Activated naive CD4-positive, alpha-beta T cell treated with anti-CD3 and anti-CD28 coated beads, Interleukin-2, amount 10 ng/mL, durations not matched to agents 7 days and 5 days (primary cell): ENCODE measurements around the gene FOLR1.

Source experiments
- CTCF ChIA-PET: fragments of 350-600 bp; sonication (Branson Sonifier 250); formaldehyde crosslinking; loops from one replicate; lab custom pipeline; 2021; ENCODE audit warnings: antibody characterized with exemption; lab: Charles Lee
- DNase-seq: peaks from one replicate; pipeline ENCODE4 v3.0.0-alpha.2; 2020
- H3K27ac Mint-ChIP-seq: one replicate; pipeline ENCODE4 v1.8.0; 2021; ENCODE audit warnings: mild to moderate bottlenecking, moderate library complexity, mixed read lengths
- H3K27me3 Mint-ChIP-seq: one replicate; pipeline ENCODE4 v1.8.0; 2021; ENCODE audit warnings: mild to moderate bottlenecking, mixed read lengths
- H3K36me3 Mint-ChIP-seq: one replicate; pipeline ENCODE4 v1.8.0; 2021; ENCODE audit warnings: mixed read lengths
- H3K4me1 Mint-ChIP-seq: one replicate; pipeline ENCODE4 v1.8.0; 2021; ENCODE audit warnings: mixed read lengths
- H3K4me3 Mint-ChIP-seq: one replicate; pipeline ENCODE4 v1.8.0; 2021; ENCODE audit warnings: mild to moderate bottlenecking, moderate library complexity, mixed read lengths
- H3K9me3 Mint-ChIP-seq: one replicate; pipeline ENCODE4 v1.8.0; 2021; ENCODE audit warnings: mixed read lengths

The FOLR1 gene

DNA sequence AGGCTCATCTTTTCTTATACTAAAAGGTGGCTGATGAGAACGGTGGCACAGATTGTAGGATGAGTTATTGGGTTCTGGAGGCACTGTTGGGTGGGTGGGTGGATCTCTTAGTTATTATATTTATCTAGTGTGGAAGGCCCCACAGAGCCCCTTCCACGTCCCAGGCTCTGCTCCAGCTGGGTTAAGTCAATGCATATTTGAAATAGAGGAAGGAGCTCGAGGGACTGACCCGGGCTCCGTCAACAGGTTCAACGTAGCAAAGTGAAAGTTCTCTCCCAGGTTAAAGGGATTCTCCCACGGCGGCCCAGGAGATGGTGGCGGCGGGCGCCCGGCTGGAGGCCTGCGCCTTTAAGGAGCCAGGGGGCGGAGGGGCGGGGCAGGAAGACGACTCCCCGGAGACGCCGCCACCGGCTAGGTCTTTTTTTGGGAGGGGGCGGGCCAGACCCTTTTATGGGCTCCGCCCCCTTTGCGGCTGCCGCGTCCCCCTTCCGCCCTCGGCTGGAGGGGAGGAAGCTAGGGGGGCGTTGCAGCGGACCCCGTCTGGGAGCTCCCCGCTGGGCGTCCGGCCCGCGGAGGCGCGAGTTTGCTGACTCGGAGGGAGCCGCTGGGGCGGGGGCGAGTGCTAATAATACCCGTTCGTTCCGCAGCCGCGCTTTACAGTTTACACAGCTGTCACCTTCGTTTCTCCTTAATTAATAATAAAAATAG lies 31.1 kb downstream of the FOLR1 start:
- CTCF ChIA-PET = interaction anchor here (0.9 to 1.5 kb wide), 2 partner anchors 15 to 223 kb away, joined by 3 read pairs; no protein-coding TSS in a partner anchor
- Mint-ChIP-seq H3K27me3 (peaks cover 13% of the 10 kb centered on the region), H3K27ac (peak overlapping the region; percentile 90), H3K36me3 (no peaks in the 10 kb centered on the region), H3K4me1 (peaks cover 26% of the 10 kb centered on the region), H3K4me3 (peak overlapping the region; percentile 92), H3K9me3 (no peaks in the 10 kb centered on the region)
- peak; percentile 97 for DNase-seq

DNA sequence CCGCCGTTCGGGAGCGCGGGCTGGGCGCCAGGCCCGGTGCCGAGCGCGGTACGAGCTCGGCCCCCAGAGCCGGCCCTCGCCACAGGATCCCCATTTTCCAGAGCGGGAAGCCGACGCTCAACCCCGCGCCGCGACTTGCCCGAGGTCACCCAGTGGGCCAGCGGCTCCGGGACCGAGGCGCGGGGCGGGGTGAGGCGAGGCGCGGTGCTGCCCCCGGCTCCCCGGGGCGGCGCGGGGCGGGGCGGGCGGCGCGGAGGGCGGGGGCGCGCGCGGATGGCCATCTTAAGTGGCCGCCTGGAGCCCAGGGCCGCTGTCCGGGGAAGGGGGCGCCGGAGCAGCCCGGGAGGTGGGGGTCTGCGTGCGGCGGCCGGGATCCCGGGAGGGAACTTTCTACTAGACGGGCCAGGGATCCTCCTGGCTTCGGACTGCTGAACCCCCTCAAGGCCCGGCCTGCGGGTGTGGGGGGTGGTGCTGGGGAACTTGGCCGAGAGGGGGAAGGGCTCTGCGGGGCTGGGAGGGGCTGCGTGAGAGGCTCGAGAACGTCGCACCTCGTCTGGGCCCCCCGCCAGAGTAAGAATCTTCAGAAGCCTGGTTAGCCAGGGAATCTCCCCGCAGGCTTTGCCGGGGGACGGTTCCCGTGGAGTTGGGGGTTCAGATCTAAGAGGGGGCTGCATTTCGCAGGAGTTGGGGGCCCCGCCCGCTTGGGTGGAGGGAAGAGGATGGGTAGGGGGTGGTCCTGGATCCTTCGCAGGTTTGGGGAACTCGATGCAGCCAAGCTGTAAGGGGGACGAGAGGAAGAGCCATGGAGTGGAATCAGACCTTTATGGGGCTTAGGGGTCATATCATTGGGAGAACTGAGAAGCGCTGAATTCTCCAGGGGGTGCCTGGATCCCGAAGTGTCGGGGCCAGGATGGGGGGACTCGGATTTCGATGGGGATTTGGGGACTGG lies 31.9 kb downstream of the FOLR1 start:
- peaks cover 5% of the 10 kb centered on the region for H3K27me3 Mint-ChIP-seq
- CTCF ChIA-PET = interaction anchor here (1.5 to 3.6 kb wide), 2 partner anchors 14 to 207 kb away, joined by 3 to 15 read pairs; no protein-coding TSS in a partner anchor
- peak; percentile 77 for DNase-seq
- no peaks in the 10 kb centered on the region for H3K9me3 Mint-ChIP-seq
- peak overlapping the region; percentile 92 for H3K27ac Mint-ChIP-seq
- peaks cover 26% of the 10 kb centered on the region for H3K4me1 Mint-ChIP-seq
- H3K36me3 Mint-ChIP-seq = peaks cover 5% of the 10 kb centered on the region
- peak overlapping the region; percentile 92 for H3K4me3 Mint-ChIP-seq

DNA sequence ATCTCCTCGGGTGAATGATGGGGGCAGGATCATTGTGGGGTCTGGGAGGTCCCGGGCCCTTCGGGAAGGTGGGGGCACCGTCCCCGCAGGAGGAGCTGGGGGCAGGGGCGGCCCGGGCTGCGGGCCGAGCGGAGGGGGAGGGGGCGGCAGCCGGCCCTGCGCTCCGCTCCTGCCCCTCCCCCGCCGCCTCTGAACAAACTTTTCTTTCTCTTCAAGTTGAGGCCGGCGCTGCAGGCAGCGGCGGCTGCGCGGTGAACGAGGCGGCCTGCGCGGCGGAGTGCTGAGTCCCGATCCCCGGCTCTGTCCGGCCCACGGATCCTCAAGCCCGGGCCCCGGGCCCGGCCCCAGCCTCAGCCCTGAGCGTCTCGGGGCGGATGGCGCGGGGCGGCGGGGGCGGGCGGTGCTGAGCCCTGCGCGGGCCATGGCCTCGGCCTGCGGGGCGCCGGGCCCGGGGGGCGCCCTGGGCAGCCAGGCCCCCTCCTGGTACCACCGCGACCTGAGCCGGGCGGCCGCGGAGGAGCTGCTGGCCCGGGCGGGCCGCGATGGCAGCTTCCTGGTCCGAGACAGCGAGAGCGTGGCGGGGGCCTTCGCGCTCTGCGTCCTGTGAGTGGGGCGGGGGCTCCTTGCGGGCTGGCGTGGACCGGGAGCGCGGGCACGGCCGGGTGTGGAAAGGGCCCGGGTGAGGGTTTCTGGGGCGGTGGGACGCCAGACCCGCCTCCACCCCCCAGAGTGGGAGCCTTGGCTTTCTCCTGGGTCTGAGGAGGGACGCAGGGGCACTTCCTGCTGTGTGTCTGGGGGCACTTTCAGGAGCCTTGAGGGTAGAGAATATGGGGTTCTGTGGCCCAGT lies 32.8 kb downstream of the FOLR1 start, which contains the start of gene INPPL1:
TSS of gene INPPL1 (plus strand) at position 204 of the 847 bp plus-strand sequence. CDS start at position 422, 218 bp downstream.
- peaks cover 13% of the 10 kb centered on the region for H3K36me3 Mint-ChIP-seq
- no peaks in the 10 kb centered on the region for H3K9me3 Mint-ChIP-seq
- CTCF ChIA-PET = interaction anchor here (1.0 to 3.6 kb wide), 4 partner anchors 14 to 210 kb away, joined by 3 to 15 read pairs (median 6); partner anchors contain the start of gene CLPB
- H3K27me3 Mint-ChIP-seq = peaks cover 4% of the 10 kb centered on the region
- H3K4me3 Mint-ChIP-seq = peak within 1 kb of the TSS; percentile 92
- DNase-seq = peak; percentile 67
- peak within 1 kb of the TSS; percentile 92 for H3K27ac Mint-ChIP-seq
- H3K4me1 Mint-ChIP-seq = peaks cover 26% of the 10 kb centered on the region

DNA sequence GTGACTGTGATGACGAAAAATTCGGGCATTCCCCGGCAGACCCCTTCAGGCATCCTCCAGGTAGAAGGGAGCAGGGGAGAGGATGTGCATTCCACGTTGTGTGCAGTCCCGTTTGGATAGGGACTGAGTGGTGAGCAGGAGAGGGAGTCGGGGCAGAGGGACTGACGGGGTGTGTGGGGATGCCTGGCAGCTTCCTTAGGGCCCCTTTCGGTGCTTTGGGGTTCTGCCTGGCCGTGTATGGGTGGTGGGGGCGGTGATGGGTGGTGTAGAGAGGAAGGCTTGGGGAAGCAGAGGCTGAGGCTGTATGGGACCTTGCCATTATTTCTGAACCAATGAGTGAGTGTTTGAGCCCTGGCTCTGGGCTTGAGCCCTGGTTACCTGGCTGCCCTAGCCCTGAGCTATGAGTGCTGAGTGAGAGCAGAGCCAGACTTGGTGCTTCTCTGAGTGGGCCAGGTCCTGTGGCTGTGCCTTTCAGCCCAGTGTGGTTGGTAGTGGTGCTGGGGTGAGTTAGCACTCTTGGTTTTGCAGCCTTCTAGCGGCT lies 33.5 kb downstream of the FOLR1 start:
- H3K36me3 Mint-ChIP-seq = peaks cover 16% of the 10 kb centered on the region
- H3K4me1 Mint-ChIP-seq = peaks cover 26% of the 10 kb centered on the region
- peak overlapping the region; percentile 86 for H3K27ac Mint-ChIP-seq
- no peaks in the 10 kb centered on the region for H3K9me3 Mint-ChIP-seq
- CTCF ChIA-PET = interaction anchor here (1.0 to 3.6 kb wide), 4 partner anchors 13 to 209 kb away, joined by 3 to 15 read pairs (median 6); partner anchors contain the start of gene CLPB
- peaks cover 4% of the 10 kb centered on the region for H3K27me3 Mint-ChIP-seq
- peak; percentile 46 for DNase-seq
- peak overlapping the region; percentile 82 for H3K4me3 Mint-ChIP-seq

DNA sequence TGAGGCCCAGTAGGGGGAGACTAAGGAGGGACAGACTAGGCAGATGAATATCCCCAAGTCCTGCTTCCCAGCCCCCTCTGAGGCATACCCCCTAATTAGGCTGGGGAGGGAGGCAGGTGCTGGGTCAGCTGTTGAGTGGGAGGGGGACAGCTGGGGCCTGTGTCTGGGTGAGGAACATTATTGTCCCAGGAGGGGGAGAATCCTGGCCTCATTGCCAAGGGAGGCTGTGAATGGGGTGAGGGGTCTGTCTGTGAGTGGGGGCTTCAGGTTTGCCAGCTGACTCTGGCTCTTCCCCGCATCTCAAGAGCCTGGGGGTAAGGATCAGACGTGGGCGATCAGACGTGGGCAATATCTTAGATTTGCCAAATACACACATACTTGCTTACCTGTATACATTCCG lies 34.8 kb downstream of the FOLR1 start:
- DNase-seq = no peak
- Mint-ChIP-seq H3K4me3 (peak overlapping the region; percentile 3), H3K36me3 (peaks cover 23% of the 10 kb centered on the region), H3K27me3 (no peaks in the 10 kb centered on the region), H3K4me1 (peaks cover 26% of the 10 kb centered on the region), H3K9me3 (no peaks in the 10 kb centered on the region), H3K27ac (no peak overlapping the region)
- CTCF ChIA-PET = interaction anchor here (2.3 to 3.6 kb wide), 2 partner anchors 12 to 204 kb away, joined by 8 to 15 read pairs; no protein-coding TSS in a partner anchor

DNA sequence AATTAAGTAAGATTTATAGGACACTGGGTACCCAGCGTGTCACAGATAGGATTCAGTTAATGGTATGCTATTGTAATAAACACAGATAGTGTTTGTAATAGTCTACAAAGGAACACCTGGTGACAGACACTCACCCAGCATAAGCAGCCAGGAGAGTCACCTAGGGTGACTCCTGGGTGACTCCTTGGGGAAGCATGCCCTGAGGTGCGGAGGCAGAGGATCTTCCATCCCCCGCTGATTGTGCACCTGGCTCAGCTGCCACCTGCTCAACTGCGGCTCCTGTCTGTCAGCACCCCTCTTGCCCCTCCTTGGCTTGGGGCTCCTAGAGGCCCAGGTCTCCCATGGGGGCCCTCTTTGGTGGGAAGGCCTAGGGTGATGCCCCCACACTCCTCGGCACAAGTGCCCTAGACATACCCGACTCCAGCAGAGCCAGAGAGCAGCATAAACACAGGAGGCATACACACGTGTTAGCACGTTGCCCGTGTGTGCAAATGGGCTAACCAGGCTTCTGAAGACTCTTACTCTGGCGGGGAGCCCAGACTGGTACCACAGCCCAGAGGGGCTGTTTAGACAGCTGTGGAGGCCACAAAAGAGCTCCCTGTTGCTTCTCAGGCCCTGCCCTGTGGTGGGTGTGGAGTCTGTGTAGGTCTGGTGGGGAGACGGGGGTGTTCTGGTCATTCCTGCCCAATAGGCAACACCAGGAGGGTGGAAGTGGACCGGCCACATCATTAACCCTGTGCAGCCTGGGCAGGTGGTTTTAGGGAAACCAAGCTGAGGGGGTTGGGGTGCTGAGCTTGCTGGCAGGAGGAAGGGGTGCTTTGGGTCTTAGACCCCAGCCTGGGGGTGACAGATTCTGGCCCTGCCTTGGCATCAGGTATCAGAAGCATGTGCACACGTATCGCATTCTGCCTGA lies 35.6 kb downstream of the FOLR1 start:
- Mint-ChIP-seq H3K36me3 (peaks cover 29% of the 10 kb centered on the region), H3K27ac (no peak overlapping the region)
- CTCF ChIA-PET = interaction anchor here (1.1 to 3.6 kb wide), 4 partner anchors 10 to 203 kb away, joined by 3 to 15 read pairs (median 6); no protein-coding TSS in a partner anchor

DNA sequence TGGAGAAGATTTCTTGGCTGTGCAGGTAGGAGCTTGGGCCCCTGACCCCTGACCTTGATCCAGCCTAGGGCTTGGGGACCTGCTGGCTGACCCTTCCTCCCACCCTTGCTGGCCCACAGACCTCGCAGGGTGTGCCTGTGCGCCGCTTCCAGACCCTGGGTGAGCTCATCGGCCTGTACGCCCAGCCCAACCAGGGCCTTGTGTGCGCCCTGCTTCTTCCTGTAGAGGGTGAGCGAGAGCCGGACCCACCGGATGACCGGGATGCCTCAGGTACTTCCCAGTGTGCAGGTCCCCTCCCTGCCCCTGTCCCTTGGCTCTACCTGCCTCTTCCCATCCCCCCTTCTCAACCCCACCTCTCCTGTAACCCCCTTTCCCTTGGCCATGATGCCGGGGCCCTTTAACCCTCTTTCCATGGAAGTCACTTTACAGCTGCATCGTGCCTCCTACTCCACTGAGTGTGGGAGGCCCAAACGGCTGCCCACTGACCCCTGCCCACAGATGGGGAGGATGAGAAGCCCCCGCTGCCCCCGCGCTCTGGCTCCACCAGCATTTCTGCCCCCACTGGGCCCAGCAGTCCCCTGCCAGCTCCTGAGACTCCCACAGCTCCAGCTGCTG lies 36.4 kb downstream of the FOLR1 start:
- H3K27me3 Mint-ChIP-seq = no peaks in the 10 kb centered on the region
- no peak for DNase-seq
- H3K4me3 Mint-ChIP-seq = no peak overlapping the region
- H3K9me3 Mint-ChIP-seq = no peaks in the 10 kb centered on the region
- H3K4me1 Mint-ChIP-seq = peaks cover 16% of the 10 kb centered on the region
- CTCF ChIA-PET = interaction anchor here (1.1 to 1.2 kb wide), 2 partner anchors 10 to 202 kb away, joined by 3 to 5 read pairs; no protein-coding TSS in a partner anchor
- peaks cover 33% of the 10 kb centered on the region for H3K36me3 Mint-ChIP-seq
- no peak overlapping the region for H3K27ac Mint-ChIP-seq

More for the DNA sequence above, 35.6 kb downstream of the FOLR1 start:
- H3K9me3 Mint-ChIP-seq = no peaks in the 10 kb centered on the region
- H3K4me1 Mint-ChIP-seq = peaks cover 19% of the 10 kb centered on the region
- H3K27me3 Mint-ChIP-seq = no peaks in the 10 kb centered on the region
- no peak overlapping the region for H3K4me3 Mint-ChIP-seq
- DNase-seq = peak; percentile 18

DNA sequence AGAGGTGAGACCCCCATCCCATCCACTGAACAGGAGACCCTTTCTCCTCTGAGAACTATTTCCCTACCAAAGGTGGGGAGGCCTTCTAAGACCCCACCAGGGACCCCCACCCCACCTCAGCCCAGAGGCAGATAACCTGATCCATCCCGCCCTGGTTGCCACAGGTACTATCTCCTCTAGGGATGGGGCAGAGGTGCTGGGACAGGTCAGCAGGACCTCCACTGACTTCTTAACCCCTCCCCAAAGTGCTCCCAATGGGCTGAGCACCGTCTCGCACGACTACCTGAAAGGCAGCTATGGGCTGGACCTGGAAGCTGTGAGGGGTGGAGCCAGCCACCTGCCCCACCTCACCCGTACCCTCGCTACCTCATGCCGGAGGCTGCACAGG lies 36.9 kb downstream of the FOLR1 start:
- H3K27me3 Mint-ChIP-seq = no peaks in the 10 kb centered on the region
- no peak overlapping the region for H3K4me3 Mint-ChIP-seq
- no peak overlapping the region for H3K27ac Mint-ChIP-seq
- CTCF ChIA-PET = interaction anchor here (1.1 to 1.2 kb wide), 2 partner anchors 9 to 202 kb away, joined by 3 to 5 read pairs; no protein-coding TSS in a partner anchor
- peaks cover 16% of the 10 kb centered on the region for H3K4me1 Mint-ChIP-seq
- peaks cover 33% of the 10 kb centered on the region for H3K36me3 Mint-ChIP-seq
- peak; percentile 15 for DNase-seq
- H3K9me3 Mint-ChIP-seq = no peaks in the 10 kb centered on the region

DNA sequence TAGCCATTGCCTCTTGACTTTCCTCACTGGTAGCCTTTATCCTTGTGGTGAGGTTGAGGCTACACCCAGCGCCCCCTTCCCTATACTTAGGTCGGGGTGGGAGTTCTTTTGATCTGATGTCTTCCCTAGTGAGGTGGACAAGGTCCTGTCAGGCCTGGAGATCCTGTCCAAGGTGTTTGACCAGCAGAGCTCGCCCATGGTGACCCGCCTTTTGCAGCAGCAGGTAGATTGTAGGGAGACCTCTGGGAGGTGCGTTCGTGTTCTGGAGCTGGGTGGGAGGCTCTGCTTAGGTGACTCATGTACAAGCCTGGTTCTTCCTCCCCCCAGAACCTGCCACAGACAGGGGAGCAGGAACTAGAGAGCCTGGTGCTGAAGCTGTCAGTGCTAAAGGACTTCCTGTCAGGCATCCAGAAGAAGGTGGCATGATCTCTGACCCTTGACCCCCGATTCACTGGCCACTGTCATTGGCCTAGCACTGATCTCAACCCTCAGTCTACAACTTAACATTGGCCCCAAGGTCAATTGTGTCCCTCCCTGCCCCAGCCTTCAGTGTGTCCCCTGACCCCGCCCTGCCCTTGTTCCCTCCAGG lies 37.5 kb downstream of the FOLR1 start:
- DNase-seq = peak; percentile 14
- Mint-ChIP-seq H3K36me3 (peaks cover 37% of the 10 kb centered on the region), H3K4me1 (peaks cover 16% of the 10 kb centered on the region), H3K27ac (no peak overlapping the region), H3K4me3 (no peak overlapping the region), H3K27me3 (no peaks in the 10 kb centered on the region), H3K9me3 (no peaks in the 10 kb centered on the region)
- CTCF ChIA-PET = no interaction called here

DNA sequence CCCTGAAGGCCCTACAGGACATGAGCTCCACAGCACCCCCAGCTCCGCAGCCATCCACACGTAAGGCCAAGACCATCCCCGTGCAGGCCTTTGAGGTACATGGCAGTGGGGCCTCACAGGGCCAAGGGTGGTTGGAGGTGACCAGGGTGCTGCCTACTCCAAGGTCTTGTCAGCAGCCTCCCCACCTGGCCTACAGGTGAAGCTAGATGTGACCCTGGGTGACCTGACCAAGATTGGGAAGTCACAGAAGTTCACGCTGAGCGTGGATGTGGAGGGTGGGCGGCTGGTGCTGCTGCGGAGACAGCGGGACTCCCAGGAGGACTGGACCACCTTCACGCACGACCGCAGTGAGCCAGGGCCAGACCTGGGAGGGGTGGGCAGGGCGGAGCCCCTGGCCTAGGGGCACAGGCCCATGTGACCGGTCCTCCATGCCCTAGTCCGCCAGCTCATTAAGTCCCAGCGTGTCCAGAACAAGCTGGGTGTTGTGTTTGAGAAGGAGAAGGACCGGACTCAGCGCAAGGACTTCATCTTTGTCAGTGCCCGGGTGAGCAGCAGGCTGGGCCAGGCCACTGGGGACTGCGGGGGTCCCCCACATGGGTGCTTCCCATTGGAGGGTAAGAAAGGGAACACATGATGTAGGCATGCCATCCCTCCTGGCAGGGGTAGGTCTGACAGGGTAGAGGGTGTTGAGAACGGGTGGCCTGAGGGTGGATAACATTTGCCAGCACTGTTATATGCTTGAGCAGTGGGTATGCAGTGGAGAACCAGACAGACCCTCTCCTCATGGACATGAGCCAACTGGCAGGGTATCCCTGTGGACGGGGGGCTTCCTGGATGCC lies 38.2 kb downstream of the FOLR1 start:
- no peaks in the 10 kb centered on the region for H3K9me3 Mint-ChIP-seq
- no peaks in the 10 kb centered on the region for H3K27me3 Mint-ChIP-seq
- CTCF ChIA-PET = no interaction called here
- no peak overlapping the region for H3K27ac Mint-ChIP-seq
- no peak overlapping the region for H3K4me3 Mint-ChIP-seq
- H3K36me3 Mint-ChIP-seq = peaks cover 42% of the 10 kb centered on the region
- DNase-seq = peak; percentile 17
- H3K4me1 Mint-ChIP-seq = peaks cover 15% of the 10 kb centered on the region

DNA sequence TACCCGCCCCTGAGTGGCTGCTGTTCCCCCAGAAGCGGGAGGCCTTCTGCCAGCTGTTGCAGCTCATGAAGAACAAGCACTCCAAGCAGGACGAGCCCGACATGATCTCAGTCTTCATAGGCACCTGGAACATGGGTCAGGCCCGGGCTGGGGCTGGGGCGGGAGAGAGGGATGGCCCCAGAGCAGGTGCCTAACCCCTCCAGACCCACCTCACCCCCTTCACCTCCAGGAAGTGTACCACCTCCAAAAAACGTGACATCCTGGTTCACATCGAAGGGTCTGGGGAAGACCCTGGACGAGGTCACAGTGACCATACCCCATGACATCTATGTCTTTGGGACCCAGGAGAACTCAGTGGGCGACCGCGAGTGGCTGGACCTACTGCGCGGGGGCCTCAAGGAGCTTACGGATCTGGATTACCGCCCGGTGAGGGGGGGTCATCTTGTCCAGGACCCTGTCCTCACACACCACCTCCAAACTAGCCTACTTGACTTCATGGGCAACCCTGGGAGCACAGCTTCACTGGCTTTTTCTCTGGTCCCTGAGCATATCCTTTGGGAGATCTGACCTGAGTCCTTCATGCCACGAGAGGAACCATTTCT lies 38.9 kb downstream of the FOLR1 start:
- DNase-seq = no peak
- H3K27ac Mint-ChIP-seq = no peak overlapping the region
- H3K36me3 Mint-ChIP-seq = peaks cover 42% of the 10 kb centered on the region
- no peaks in the 10 kb centered on the region for H3K9me3 Mint-ChIP-seq
- H3K4me3 Mint-ChIP-seq = no peak overlapping the region
- CTCF ChIA-PET = no interaction called here
- H3K4me1 Mint-ChIP-seq = peaks cover 7% of the 10 kb centered on the region
- H3K27me3 Mint-ChIP-seq = no peaks in the 10 kb centered on the region
